NCI-H146 (cell line): ENCODE results near the gene ZNRF3.
"Not testable (repeated sequence)": the region's sequence is repeated elsewhere in the genome, so short reads cannot be mapped to it uniquely, and the experiment has no call there.

Experiments
- DNase-seq: peaks from one replicate; lab custom pipeline; 2025; lab: John Stamatoyannopoulos, UW

Gene ZNRF3

DNA sequence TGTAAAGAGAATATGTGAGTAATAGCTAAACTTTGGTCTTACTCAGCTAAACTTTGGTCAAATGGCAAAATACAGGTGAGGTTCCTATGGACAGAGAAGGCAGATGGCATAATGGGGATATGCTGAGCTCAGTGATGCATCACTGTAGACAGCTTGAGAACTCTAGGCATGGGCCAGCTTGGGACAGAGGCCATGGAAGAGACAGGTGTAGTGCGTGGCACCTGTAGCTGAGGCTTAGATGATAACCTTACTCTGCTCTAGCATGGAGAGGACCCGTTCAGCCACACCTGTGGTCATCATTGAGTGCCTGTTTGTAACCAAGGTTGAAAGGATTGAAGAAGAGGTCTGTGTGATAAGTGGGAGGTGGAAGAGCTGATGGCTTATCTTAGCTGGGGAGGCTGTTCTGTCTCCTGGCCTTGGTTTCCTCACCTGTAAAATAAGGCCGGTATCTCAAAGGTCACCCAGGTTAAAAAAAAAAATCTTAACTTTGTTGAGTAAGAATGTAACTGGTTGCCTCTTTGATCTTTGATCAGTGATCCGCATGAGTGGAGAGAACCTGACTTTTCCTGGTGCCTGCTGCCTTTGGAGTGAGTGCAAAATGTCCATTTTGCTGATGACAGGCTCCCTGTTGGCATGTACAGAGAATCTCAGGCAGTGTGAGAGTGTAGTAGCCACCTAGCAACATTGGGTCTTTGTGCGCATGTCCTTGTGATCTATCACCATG lies 48.6 kb downstream of the ZNRF3 start:
- no peak for DNase-seq

DNA sequence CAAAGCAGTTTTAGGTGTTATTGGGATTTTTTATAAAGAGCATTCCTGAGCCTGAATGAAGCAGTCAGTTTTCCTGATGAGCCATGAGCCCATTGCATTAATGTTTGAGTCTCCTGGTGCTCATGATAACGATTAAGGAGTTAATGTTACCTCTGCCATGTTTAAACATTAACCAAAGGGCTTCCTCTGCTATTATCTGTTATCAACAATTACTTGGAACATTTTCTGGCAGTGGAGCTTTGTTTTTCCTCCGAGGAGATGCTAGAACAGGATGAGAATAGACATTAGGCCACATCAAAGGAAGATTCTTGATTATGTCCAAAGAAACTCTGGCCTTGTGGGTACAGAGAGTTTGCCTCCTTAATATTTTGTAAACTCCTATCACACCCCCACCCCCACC lies 49.9 kb downstream of the ZNRF3 start:
- DNase-seq, result no peak

DNA sequence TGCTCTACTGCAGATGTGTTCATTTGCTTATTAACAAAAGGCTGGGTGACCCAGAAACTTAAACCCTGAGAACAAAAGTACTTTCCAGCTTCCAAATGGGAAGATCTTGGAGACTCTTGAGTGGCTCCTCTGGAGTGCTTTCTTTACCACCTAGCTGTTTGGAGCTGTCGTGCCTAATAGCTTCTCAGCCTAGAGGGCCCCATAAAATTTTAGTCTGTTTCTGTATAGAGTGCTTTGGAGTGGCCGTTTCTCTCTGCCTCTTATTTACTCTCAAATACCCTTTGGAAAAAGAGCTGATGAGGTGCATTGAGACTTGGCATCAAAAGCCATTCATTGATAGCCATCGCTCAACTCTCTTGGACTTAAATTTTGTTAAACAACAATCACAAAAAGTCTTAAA lies 50.7 kb downstream of the ZNRF3 start:
- DNase-seq, result no peak

DNA sequence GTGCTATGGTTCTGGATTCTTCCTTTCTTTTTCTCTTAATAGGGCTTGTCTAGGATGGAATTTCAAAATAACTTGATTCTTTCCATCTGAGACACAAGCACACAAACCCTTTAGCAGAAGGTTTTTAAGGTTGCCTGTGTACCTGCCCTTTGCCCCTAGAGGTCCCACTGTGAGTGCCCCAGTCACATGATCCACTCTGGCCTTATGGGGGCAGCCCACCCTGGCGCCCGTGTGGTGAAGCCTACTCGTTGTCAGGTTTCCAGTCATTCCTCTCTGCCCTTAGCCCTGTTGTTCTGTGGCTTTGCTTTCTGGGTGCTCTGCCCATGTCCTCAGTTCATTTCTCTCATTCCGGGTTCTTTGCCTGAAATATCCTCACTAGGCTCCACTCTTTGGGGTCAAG lies 51.8 kb downstream of the ZNRF3 start:
- no peak for DNase-seq

DNA sequence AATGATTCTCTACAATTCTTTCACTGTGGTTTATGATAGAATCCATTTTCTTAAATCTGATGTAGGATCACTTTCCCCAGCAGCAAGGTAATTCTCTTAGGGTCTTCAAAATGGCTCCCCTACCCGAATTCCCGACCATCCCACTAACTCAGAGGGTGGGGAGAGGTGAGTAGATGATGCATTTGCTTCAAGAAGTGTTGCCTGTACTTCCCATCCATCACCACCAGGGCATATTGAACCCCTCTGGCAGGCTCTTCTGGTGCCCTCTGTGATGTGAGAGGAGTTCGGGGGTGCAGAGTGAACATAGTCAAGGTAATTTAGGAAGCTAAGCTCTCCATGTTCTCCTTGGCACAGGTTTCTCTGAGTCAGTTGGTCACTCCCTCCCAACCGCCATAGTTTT lies 52.3 kb downstream of the ZNRF3 start:
- no peak for DNase-seq

DNA sequence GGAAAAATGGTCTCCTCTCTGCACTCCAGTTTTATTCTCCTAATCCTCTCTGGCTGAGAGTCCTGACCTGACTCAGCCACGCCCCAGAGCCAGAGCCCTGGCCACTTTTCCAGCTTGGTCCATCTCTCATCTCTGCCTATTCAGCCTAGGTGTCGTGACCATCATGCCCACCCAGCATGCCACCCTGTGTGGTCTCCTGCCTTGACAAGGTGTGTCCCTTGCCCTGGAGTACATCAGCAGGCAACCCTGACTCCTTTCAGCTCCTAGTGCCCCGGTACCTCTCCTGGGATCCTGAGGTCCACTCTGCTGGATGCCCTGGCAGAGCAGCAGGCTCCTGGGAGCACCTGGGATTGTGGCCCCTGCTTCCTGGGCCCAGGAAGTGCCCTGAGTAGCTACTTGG lies 52.8 kb downstream of the ZNRF3 start:
- DNase-seq, result no peak

DNA sequence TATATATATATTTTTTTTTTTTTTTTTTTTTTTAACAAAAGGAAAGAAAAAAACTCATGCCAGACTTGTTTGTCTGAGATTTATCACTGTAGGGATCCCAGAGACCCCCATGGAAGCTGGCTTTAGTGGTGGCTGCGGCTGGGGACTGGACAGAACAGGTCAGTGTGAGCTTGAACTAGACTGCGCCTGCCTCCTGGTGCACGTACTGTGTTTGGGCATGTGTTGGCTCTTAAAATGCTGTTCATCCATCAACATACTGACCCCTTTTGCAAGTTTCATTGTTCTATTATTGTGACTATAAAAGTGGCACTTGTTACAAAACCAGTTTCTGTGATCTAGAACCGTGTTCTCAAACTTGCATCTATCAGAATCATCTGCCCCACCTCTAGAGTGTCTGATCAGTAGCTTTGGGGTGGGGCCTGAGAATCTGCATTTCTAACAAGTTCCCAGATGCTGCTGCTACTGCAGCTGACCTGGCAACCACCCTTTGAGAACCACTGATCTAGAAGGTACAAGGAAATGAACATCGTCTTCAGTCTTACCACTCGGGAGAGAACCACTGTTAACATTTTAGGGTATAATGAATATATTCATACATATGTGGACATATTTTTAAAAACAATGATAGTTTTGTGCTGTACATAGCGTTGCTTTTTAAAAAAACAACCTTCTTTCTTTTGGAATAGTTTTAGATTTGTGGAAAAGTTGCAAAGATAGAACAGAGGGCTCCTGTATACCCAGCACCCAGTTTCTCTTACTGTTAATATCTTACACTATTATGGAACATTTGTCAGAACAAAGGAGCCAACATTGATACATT lies 54.0 kb downstream of the ZNRF3 start:
- DNase-seq, result no peak

DNA sequence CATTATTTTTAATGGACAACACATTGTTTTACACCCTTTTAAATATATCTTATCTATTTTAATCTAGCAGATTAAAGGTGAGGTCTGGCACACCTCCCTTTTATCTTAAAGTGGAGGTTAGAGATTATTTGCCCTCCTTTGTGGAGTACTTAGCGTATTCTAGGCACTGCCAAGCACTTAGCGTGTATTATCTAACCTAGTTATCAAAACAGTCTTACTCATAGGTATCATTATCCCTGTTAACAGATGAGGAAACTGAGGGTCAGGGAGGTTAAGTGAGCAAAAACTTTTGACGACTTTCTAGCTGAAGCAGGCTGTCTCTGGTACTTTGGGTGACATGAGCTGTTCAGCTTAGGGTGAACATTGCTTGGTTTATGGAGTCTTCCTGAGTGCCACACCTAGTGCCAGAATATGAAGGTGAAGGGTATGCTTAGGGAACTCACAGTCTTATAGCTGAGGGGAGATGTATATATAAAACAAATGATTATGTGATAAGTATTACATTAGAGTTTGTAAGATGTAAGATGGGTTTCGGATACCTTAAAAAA lies 55.0 kb downstream of the ZNRF3 start:
- no peak for DNase-seq

DNA sequence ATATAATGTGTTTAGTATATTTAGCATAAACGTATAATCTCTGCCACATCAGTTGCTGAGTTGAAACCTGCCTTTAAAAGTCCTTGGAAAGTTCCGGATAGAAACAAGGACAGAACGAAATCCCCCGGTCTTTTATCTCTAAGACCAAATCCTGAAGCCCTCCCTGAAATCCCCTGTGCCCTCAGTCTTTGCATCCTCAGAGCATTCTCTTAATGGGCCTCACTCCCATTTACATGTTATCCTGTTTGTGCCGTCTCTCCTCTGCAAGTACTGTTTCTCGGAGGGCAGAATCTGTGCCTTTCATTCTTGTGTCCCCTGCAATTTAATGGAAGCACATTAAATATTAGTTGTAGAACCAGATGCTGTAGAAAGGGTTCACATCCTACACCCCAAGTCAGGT lies 56.0 kb downstream of the ZNRF3 start:
- DNase-seq, result no peak

DNA sequence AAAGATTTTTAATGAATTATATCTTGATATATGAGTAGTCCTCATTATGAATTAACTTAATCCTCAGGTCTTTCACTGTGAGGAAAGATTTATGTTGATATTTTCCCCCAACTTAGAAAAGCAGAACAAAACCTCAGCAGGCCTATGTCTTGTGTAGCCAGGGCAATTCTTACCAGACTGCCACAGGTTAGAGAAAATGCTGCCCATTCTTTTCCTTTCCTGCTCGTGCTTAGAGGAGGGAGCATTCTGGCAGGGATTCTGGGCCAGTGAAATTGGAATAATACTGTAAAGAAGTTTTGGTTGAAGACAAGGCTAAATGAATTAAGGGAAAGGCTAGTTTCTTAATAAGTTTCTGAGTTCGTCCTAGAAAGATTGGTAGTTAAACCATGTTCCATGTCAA lies 56.6 kb downstream of the ZNRF3 start:
- no peak for DNase-seq

DNA sequence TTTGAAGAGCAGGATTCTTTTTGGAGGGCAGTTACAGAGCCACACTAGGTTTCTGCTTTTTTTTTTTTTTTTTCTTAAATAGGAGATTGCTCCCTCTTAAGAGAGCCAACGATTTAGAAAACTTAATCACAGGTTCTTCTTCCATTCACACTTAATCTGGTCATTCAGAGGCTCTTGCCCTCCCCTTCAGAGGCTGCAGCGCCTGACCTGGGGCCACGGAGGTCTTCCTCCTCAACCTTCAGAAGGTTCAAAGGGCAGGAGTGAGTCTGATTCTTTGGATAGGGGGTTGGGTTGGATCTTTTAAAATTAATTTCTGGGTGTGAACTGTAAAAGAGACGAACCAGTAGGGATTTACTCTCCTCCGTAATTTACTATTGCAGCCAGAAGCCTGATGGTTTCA lies 57.1 kb downstream of the ZNRF3 start:
- no peak for DNase-seq

DNA sequence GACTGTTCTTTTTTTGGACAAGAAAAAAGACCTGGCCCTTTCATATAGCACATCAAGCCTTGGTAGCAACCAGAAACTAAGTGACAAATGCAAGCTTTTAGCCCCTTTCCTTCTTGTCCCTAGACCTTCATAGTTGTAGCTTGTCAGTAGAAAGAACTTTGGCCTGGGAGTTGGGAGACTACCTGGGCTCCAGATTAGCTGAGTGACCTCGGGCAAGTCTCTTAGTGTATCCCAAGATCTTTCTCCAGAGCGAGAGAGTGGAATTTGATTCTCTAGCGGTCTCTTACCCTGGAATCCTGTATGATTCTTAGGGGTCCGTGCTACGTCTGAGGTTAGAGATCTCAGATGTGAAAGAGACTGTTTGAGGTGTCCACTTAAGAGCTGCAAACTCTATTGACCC lies 59.0 kb downstream of the ZNRF3 start:
- no peak for DNase-seq

DNA sequence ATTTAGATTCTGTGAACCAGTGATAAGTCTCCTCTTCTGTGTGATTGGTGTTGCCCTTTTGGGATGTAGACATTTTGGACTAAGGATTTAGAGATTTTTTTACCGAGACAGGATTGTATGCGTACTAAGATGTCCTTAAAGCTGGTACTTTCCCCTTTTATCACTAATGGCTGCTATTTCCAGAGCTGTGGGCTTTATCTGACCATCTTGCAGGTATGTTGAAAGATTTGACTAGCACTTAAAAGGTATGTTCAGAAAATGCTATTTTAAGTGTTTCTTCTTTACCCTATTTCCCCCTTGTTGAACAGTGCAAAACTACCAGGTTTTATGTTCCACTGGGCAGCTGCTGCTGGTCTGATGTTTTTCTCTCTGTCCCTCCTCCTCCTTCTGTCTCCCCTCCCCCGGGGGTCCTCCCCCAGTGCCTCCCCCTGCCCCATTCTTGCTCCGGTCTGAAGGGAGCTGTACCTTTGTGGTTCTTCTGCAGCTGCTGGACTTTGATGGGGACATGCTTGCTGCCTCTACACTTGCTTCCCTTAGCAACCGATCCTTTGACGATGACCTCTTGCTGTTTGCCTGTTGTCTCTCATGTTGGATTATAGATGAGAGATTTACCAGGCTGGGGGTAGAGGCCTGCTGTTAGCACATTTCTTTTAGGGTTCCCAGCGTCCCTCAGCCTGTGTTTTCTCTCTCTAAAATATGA lies 59.6 kb downstream of the ZNRF3 start:
- DNase-seq, result peak; percentile 53

DNA sequence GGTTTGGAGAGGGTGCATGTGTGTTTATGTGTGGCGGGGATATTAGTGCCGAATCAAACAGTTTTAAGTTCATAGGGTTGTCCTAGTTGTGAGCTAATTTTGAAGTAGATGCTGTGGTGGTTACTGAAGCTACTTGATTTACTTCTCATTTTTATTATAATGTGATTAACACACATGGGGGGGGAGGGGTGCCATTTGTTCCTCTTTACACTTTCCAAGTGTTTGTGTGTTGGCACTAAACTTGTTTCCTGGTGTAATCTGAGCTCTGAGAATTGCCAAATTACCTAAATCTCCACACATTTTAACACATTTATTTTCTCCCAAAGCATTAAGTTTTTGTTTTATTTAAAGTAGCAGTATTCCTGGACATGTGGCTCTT lies 60.1 kb downstream of the ZNRF3 start:
- DNase-seq, result no peak

DNA sequence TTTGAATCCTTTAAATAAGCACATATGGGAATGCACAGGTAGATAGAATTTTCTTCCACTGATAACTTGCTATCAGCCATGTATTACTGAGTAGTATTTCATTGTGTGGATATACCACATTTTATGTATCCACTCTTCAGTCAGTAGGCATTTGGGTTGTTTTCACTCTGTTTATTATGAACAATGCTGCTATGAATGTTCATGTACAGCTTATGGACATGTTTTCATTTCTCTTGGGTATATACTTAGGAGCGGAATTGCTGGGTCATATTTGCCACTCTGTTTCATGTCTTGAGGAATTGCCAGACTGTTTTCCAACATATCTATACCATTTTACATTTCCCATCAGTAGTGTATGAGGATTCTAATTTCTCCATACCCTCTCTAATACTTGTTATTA lies 63.8 kb downstream of the ZNRF3 start:
- DNase-seq, result no peak

DNA sequence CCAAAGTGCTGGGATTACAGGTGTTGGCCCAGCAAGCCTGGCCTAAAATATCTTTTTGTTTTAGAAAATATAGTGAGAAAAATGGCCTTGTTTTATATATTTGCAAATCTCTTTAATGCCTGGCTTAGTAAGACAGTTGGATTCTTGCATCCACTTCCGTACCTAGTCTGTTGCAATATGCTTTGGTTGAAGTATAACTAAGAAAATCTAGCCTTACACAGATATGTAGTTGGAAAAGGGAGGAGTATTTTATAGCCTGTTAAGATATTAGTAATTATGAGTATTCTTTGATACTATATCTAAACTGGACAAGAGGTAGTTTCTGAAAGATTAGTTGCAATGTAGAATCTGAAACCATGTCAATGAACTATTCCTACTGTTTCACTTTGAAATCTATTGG lies 65.1 kb downstream of the ZNRF3 start:
- no peak for DNase-seq

DNA sequence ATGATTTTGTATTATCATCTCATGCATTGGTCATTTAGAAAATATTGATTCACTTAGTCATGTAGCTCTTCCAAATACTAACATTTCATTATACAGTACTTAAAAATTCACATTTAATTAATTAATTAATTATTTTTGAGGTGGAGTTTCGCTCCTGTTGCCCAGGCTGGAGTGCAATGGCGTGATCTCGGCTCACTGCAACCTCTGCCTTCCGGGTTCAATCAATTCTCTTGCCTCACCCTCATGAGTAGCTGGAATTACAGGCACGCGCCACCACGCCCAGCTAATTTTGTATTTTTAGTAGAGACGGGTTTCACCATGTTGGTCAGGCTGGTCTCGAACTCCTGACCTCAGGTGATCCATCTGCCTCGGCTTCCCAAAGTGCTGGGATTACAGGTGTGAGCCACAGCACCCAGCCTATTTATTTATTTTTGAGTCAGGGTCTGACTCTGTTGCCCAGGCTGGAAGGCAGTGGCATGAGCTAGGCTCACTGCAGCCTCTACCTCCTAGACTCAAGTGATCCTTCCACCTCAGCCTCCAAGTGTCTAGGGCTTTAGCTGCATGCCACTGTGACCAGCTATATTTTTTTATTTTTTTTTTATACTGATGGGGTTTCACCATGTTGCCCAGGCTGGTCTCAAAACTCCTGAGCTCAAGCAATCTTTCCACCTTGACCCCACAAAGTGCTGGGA lies 65.6 kb downstream of the ZNRF3 start:
- DNase-seq, result not testable (repeated sequence)

DNA sequence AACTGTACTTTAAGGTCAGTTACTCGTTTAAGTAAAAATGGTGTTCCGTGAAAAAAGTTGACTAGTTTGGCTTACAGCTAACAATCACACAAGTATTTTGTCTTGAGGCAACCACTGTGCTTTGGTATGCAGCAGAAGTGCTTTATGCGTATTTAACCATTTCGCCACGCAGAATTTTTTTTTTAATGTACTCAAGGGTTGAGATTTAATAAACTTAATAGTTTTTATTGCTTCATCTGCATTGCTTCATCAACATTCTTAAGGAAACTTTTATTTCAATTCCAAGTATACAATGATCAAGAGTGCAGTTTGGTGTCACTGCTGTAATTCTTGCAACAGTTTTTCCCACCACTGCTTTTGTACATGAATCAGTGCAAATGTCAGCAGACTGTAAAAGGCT lies 66.4 kb downstream of the ZNRF3 start:
- DNase-seq, result no peak

DNA sequence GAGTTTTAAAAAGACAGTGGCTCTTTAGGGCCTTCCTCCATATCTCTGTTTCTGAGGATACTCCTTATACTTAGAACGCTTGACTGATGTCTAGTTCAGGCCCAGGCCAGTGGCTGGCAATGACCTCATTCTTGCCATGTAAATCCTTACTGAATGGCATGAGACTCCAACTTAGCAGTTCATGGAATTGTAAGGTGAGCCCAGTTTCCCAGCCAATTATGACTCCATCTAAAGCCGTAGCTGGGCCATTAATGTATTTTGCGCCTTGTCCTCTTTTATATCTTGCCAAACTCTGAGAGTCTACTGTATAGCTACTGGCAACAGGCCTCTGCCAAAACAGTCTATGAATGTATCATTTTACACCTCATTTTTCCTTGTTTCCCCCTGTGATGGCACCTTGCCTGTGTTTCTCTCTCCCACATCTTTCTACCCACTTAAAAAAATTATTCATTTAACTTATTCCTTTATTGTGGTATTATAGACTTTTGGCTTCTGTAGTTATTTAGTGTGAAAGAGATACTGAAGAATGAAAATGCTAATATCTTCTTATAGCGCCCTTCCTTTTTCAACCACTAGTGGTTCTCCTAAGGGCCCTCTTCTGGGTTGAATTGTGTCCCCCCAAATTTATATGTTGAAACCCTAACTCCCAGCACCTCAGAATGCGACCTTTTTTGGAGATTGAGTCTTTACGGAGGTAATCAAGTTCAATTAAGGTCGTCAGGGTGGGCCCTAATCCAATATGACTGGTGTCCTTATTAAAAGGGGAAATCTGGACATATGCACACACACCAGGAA lies 67.4 kb downstream of the ZNRF3 start:
- no peak for DNase-seq

DNA sequence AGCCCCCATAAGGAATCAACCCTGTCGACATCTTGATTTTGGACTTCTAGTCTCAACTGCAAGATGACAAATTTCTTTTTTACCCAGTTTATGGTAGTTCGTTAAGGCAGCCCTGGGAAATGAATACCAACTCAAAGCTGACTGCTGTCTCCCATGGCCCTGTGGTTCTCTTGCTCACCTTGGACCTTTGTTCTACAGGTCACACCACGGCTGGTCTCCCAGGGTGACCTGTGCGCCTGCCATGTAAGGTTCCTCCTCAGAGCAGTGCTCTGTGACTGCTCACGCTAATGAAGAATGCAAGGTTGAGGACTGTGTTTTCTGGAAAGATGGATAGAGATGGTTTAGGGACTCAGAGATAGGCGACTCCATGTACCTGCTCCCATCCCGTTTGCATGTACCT lies 68.2 kb downstream of the ZNRF3 start:
- no peak for DNase-seq

DNA sequence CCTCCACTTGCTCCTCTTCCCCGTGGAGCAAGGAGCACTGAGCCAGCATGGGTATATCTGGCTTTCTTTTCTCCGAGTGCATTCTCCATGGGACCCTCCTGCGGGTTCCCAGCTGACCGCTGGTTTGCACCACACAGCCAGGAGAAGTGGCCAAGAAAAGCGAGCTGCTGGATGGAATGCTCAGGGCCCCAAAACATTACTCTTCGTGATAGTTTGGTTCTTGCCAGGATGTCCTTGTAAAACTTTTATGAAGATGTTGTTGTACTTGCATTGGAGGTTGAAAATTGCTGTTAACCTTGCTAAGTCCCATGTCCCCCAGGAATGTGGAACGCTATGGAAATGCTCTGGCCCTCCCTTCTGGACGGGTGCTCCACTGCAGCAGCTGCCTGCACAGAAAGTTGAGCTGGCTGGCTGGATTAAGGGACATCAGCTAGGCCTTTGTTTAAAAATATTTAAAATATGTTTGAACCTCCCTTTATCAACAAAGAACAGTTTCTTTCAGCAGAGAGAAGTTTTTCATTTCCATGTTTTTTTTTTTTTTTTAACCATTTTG lies 68.7 kb downstream of the ZNRF3 start:
- no peak for DNase-seq
